Measurements from ENCODE around the gene PLEKHM2. TPM values are rescaled to one million over a fixed set of nuclear protein-coding genes. Genes with fewer than 3 reads are reported as not detected.

The PLEKHM2 gene
- total and polyA plus RNA-seq, 2 of the 8 experiments (the other 6 are each of a cell fraction or from before 2014, with no cell fraction given) = 38.3 to 47.6 TPM

DNA sequence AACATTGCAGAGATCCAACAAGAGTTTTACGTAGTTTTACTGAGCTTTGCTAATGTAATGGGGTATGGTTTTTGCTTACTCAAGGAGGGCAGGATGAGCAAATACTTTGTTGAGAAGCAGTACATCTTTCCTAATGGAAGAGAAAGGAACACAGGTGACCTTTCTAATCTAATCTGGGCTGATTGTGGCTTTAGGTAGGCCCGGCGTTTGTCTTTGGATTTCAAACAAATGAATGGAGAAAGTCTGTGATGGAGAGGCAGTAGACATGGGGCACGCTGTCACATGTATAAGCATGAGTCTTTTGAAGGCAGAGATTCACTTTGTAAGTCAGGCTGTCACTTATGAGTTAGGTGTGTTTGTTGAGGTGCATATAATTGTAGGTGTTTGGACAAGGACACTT is 1.7 kb downstream of the PLEKHM2 start:
- Histone ChIP-seq H3K23me2 (ENCODE audit: low read depth, low read length) (peaks cover 2% of the 10 kb centered on the region; the same call in 1 of the 2 replicates), H3K9ac (replicated peaks in 1 of 4; ENCODE audit: extremely low read depth in 1 of 4, low read depth in 3 of 4, low read length in 3 of 4) (no peak overlapping the region), H2BK12ac (ENCODE audit: low read depth, low read length) (no peak overlapping the region), H3K27ac (ENCODE audit: low read depth, low read length) (no peak overlapping the region), H3K4ac (replicated peaks; ENCODE audit: insufficient read length, low read depth, low read length) (no peak overlapping the region), H2AK5ac (ENCODE audit: low read depth, low read length) (no peak overlapping the region), H3K9me3 (ENCODE audit: insufficient read depth in 2 of 2, low read depth in 1 of 2, low read length in 1 of 2) (no peaks in the 10 kb centered on the region), H3K56ac (replicated peaks; ENCODE audit: insufficient read length, low read depth, low read length) (peak overlapping the region; percentile 47), H4K8ac (ENCODE audit: extremely low read depth, insufficient read depth, low read length) (no peak overlapping the region), H4K20me1 (replicated peaks in 1 of 2; ENCODE audit: control insufficient read depth in 1 of 2, insufficient read depth in 2 of 2, low read length in 2 of 2) (peaks cover 0 to 5% of the 10 kb centered on the region in 2 experiments), H4K5ac (ENCODE audit: insufficient read length, low read depth, low read length) (no peak overlapping the region), H2AFZ (ENCODE audit: low read length) (no peak overlapping the region), H3K36me3 (ENCODE audit: control insufficient read depth in 2 of 4, insufficient read depth in 4 of 4, low read length in 3 of 4) (no peaks in the 10 kb centered on the region), H3K14ac (ENCODE audit: insufficient read length) (no peak overlapping the region), H2BK15ac (ENCODE audit: low read length) (no peak overlapping the region), H2BK5ac (ENCODE audit: low read depth, low read length) (0 out of 2 replicates have a peak overlapping the region, but pooled peaks have one; percentile 16), H3K18ac (ENCODE audit: extremely low read depth, low read length) (no peak overlapping the region), H3K27me3 (replicated peaks in 1 of 4; ENCODE audit: control insufficient read depth in 3 of 4, extremely low read depth in 1 of 4, insufficient read depth in 3 of 4, low read length in 3 of 4) (no peaks in the 10 kb centered on the region), H3K23ac (ENCODE audit: insufficient read length) (no peak overlapping the region), H3K79me2 (ENCODE audit: control insufficient read depth in 1 of 2, insufficient read depth in 2 of 2, low read length in 2 of 2) (peaks cover 6 to 37% of the 10 kb centered on the region in 2 experiments), H2BK20ac (ENCODE audit: low read length) (no peak overlapping the region), H3K4me3 (ENCODE audit: extremely low read depth in 1 of 4, insufficient read depth in 2 of 4, low read depth in 3 of 4, low read length in 4 of 4) (0 out of 8 replicates have a peak overlapping the region, but pooled peaks of 1 of the 4 experiments have one; percentile 74), H2BK120ac (replicated peaks; ENCODE audit: low read depth, low read length) (no peak overlapping the region), H4K91ac (replicated peaks; ENCODE audit: insufficient read length, low read length) (no peak overlapping the region), H3K4me1 (replicated peaks in 1 of 4; ENCODE audit: control insufficient read depth in 3 of 4, insufficient read depth in 4 of 4, low read length in 3 of 4) (peaks cover 0 to 3% (median 0%) of the 10 kb centered on the region in 4 experiments; a peak in 2 of 7 replicates), H3K79me1 (ENCODE audit: low read depth, low read length) (peaks cover 3% of the 10 kb centered on the region), H3K4me2 (ENCODE audit: insufficient read depth in 1 of 2, low read depth in 2 of 2, low read length in 2 of 2) (peak overlapping the region; percentile 2 to 56; a peak in 1 of 4 replicates)
- 94% methylated on average over 4 of the region's 4 CpGs; no CpG with 5 or more reads in 1 of the 2 experiments for WGBS, 2 experiments (ENCODE audit: extremely low coverage in 1 of 2, insufficient coverage in 1 of 2, insufficient read length in 1 of 2, insufficient replicate concordance in 2 of 2, low coverage in 1 of 2, low lambda C conversion rate in 2 of 2, missing lambda C conversion rate in 1 of 2)
- FAIRE-seq (no peak), DNase-seq (ENCODE audit: low read depth in 1 of 2, low spot score in 2 of 2) (no peak)
- ChIA-PET CTCF (ENCODE audit: partially characterized antibody) (interaction anchor here (1.0 kb wide), 1 partner anchor 55 kb away, joined by 3 read pairs; no protein-coding TSS in a partner anchor), POLR2A (ENCODE audit: partially characterized antibody) (interaction anchor here (0.7 to 2.6 kb wide), 3 partner anchors 15 to 73 kb away, joined by 3 to 7 read pairs (median 5); partner anchors contain the start of gene FBLIM1)
- TF ChIP-seq EGR1 (IDR thresholded peaks at IDR 0.05; ENCODE audit: borderline replicate concordance, low read depth, low read length) = no peak
- TF ChIP-seq CTCF (IDR thresholded peaks at IDR 0.05; ENCODE audit: control extremely low read depth in 1 of 3, insufficient read depth in 1 of 3, low read depth in 1 of 3, low read length in 3 of 3) = no peak
- no peak for TF ChIP-seq RAD21 (IDR thresholded peaks at IDR 0.05 in 1 of 2, conservative IDR thresholded peaks at IDR 0.05 in 1 of 2; ENCODE audit: low read depth in 2 of 2, low read length in 2 of 2)
- TF ChIP-seq SP2 (IDR thresholded peaks at IDR 0.05; ENCODE audit: low read length) = no peak
- no peak for TF ChIP-seq CTBP2 (IDR thresholded peaks at IDR 0.05; ENCODE audit: borderline replicate concordance, insufficient read depth, insufficient read length, low read length)
- TF ChIP-seq KDM1A (IDR thresholded peaks at IDR 0.05; ENCODE audit: borderline replicate concordance, low read length) = no peak
- no peak for TF ChIP-seq SAP30 (IDR thresholded peaks at IDR 0.05; ENCODE audit: insufficient read depth, insufficient replicate concordance, low read length)
- TF ChIP-seq CHD2 (IDR thresholded peaks at IDR 0.05; ENCODE audit: low read length) = no peak
- no peak for TF ChIP-seq CBX5 (IDR thresholded peaks at IDR 0.05; ENCODE audit: low read depth, low read length)
- TF ChIP-seq RBBP5 (IDR thresholded peaks at IDR 0.05; ENCODE audit: borderline replicate concordance, low read depth, low read length) = no peak

Data from H1 (cell line).